HepG2 (cell line): ENCODE measurements around the gene APOL2. TPM values are rescaled to one million over a fixed set of nuclear protein-coding genes. Genes with fewer than 3 reads are reported as not detected.
A peak's percentile ranks its signal among the peaks of the same experiment; 100 is the strongest.

Experiments used
- AKAP8 ChIP-seq: sonication (generic); formaldehyde crosslinking; IDR thresholded peaks from 2 replicates; pipeline ENCODE4 v1.5.1; 2020; ENCODE audit warnings: mild to moderate bottlenecking, missing genetic modification reagents
- CBFB ChIP-seq: sonication (generic); formaldehyde crosslinking; IDR thresholded peaks from 2 replicates; pipeline ENCODE4 v1.4.0; 2020; ENCODE audit warnings: missing genetic modification reagents
- E2F2 ChIP-seq: sonication (generic); formaldehyde crosslinking; IDR thresholded peaks from 2 replicates; pipeline ENCODE4 v1.4.0; 2020; ENCODE audit warnings: missing genetic modification reagents, borderline replicate concordance
- ELF3 ChIP-seq: IDR thresholded peaks from 2 replicates; pipeline ENCODE4 v1.6.1; 2016; ENCODE audit warnings: missing genetic modification reagents, missing compliant biosample characterization
- ESRRA ChIP-seq: sonication (generic); formaldehyde crosslinking; IDR thresholded peaks from 2 replicates; pipeline ENCODE4 v1.5.1; 2020; ENCODE audit warnings: mild to moderate bottlenecking, low read depth, missing genetic modification reagents
- GTF2F1 ChIP-seq: fragments of 150-350 bp; IDR thresholded peaks from 2 replicates; pipeline ENCODE4 v1.6.1; 2014; ENCODE audit warnings: low read length
- MBNL3 ChIP-seq: fragments of 250-450 bp; sonication (Bioruptor Pico); conservative IDR thresholded peaks from 2 replicates; pipeline ENCODE4 v1.8.0; 2022; ENCODE audit warnings: mild to moderate bottlenecking, inconsistent platforms
- MZF1 ChIP-seq: sonication (generic); formaldehyde crosslinking; IDR thresholded peaks from 2 replicates; pipeline ENCODE4 v1.8.1; 2023; ENCODE audit warnings: mild to moderate bottlenecking, missing genetic modification reagents, borderline replicate concordance
- NFYC ChIP-seq: IDR thresholded peaks from 2 replicates; pipeline ENCODE4 v1.6.1; 2016; ENCODE audit warnings: missing genetic modification reagents, missing compliant biosample characterization
- NR2F2 ChIP-seq: IDR thresholded peaks from 2 replicates; pipeline ENCODE4 v1.6.1; 2012; ENCODE audit warnings: low read depth, inconsistent platforms, borderline replicate concordance
- ONECUT2 ChIP-seq: sonication (generic); formaldehyde crosslinking; IDR thresholded peaks from 2 replicates; pipeline ENCODE4 v1.4.0; 2020; ENCODE audit warnings: missing genetic modification reagents
- PATZ1 ChIP-seq: sonication (generic); formaldehyde crosslinking; IDR thresholded peaks from 2 replicates; pipeline ENCODE4 v1.4.0; 2020; ENCODE audit warnings: missing genetic modification reagents
- PPARG ChIP-seq: conservative IDR thresholded peaks from 2 replicates; pipeline ENCODE4 v1.6.1; 2016; ENCODE audit warnings: missing biosample characterization, missing genetic modification reagents
- RXRA ChIP-seq: sonication (generic); formaldehyde crosslinking; IDR thresholded peaks from 2 replicates; pipeline ENCODE4 v1.5.1; 2020; ENCODE audit warnings: missing genetic modification reagents
- SP4 ChIP-seq: sonication (generic); formaldehyde crosslinking; IDR thresholded peaks from 2 replicates; pipeline ENCODE4 v1.8.1; 2023; ENCODE audit warnings: mild to moderate bottlenecking, missing genetic modification reagents
- TCF12 ChIP-seq, 2 experiments: fragments of 450-650 bp in 1 of 2; sonication (generic) in 1 of 2; formaldehyde crosslinking in 1 of 2; IDR thresholded peaks; 2 replicates each; pipeline versions ENCODE4 v1.6.1 to v1.8.0; 2017 to 2022; ENCODE audit warnings: antibody characterized with exemption in 1 of 2, mild to moderate bottlenecking in 1 of 2, missing genetic modification reagents in 1 of 2, moderate library complexity in 1 of 2
- TGIF2 ChIP-seq: IDR thresholded peaks from 2 replicates; pipeline ENCODE4 v1.6.1; 2016; ENCODE audit warnings: control low read depth, missing compliant biosample characterization
- ZBTB43 ChIP-seq: sonication (generic); formaldehyde crosslinking; conservative IDR thresholded peaks from 2 replicates; pipeline ENCODE4 v1.4.0; 2020; ENCODE audit warnings: missing genetic modification reagents
- ZBTB7A ChIP-seq: sonication (generic); formaldehyde crosslinking; IDR thresholded peaks from 2 replicates; pipeline ENCODE4 v1.8.0; 2022; ENCODE audit warnings: mild to moderate bottlenecking, missing genetic modification reagents
- ZNF446 ChIP-seq: sonication (generic); formaldehyde crosslinking; IDR thresholded peaks from 2 replicates; pipeline ENCODE4 v1.5.0; 2020; ENCODE audit warnings: mild to moderate bottlenecking, missing genetic modification reagents
- ZNF543 ChIP-seq: sonication (generic); formaldehyde crosslinking; IDR thresholded peaks from 2 replicates; pipeline ENCODE4 v1.4.0; 2020; ENCODE audit warnings: mild to moderate bottlenecking, missing genetic modification reagents
- ZNF569 ChIP-seq: sonication (generic); formaldehyde crosslinking; IDR thresholded peaks from 2 replicates; pipeline ENCODE4 v1.5.0; 2020; ENCODE audit warnings: mild to moderate bottlenecking, missing genetic modification reagents, moderate library complexity, borderline replicate concordance
- ZNF574 ChIP-seq: sonication (generic); formaldehyde crosslinking; IDR thresholded peaks from 2 replicates; pipeline ENCODE4 v1.4.0; 2020; ENCODE audit warnings: missing genetic modification reagents
- ZNF775 ChIP-seq: sonication (generic); formaldehyde crosslinking; IDR thresholded peaks from 2 replicates; pipeline ENCODE4 v1.4.0; 2020; ENCODE audit warnings: missing genetic modification reagents, mild to moderate bottlenecking, moderate library complexity, borderline replicate concordance
- polyA plus RNA-seq, 8 experiments: library from polyadenylated mRNA; depleted of rRNA in 3 of 8; stranded (reverse) in 7 of 8; unstranded in 1 of 8; fragments of >200 nt; fragmentation: Illumina TruSeq in 4 of 8; extraction: Trizol in 4 of 8; gene quantifications; 2 replicates each; pipeline versions ENCODE4 v1.2.1 to v1.2.3, GENCODE V29; 2011 to 2016; ENCODE audit warnings: low read depth in 4 of 8, missing spikeins in 1 of 8, mixed read lengths in 1 of 8; ENCODE audit not compliant: insufficient read depth in 1 of 8
- total RNA-seq, 5 experiments: library from RNA; depleted of rRNA; stranded (reverse); fragments of >200 nt; fragmentation: Illumina TruSeq; extraction: Trizol; gene quantifications; 2 replicates each; pipeline ENCODE4 v1.2.3, GENCODE V29; 2016; ENCODE audit warnings: low read depth in 1 of 5

The APOL2 gene
- total and polyA plus RNA-seq, 2 of the 13 experiments (the other 11 are each of a cell fraction or from before 2014, with no cell fraction given): 28.7 to 51.2 TPM

GRCh38 chr22:36252754-36253522 lies 13.6 kb upstream of the APOL2 start, which contains the start of gene APOL1 (continued):
- peak; percentile 32; the same call in 1 of the 2 replicates for TF ChIP-seq ZNF574 (CRISPR knock-in tag)
- TF ChIP-seq ZNF569 (CRISPR knock-in tag): no peak
- peak; percentile 37; the same call in 1 of the 2 replicates for TF ChIP-seq ELF3 (CRISPR knock-in tag)
- TF ChIP-seq ZBTB7A: no peak
- no peak for TF ChIP-seq ZNF543 (CRISPR knock-in tag)
- no peak for TF ChIP-seq TCF12 (IDR thresholded peaks at IDR 0.05)
- TF ChIP-seq TCF12 (CRISPR knock-in tag; IDR thresholded peaks at IDR 0.05): no peak
- TF ChIP-seq ZNF775 (CRISPR knock-in tag): no peak; the same call in 1 of the 2 replicates
- TF ChIP-seq NFYC (CRISPR knock-in tag): no peak
- TF ChIP-seq ONECUT2: no peak
- TF ChIP-seq PPARG (CRISPR knock-in tag): no peak
- no peak for TF ChIP-seq GTF2F1
- 0 out of 2 replicates have a peak, but pooled peaks have one; percentile 48 for TF ChIP-seq AKAP8
- no peak for TF ChIP-seq CBFB
- peak; percentile 37; the same call in 1 of the 2 replicates for TF ChIP-seq ZNF446
- peak; percentile 73 for TF ChIP-seq PATZ1
- no peak for TF ChIP-seq SP4 (CRISPR knock-in tag)
- TF ChIP-seq ZBTB43: no peak
- no peak for TF ChIP-seq MZF1 (CRISPR knock-in tag)
- no peak for TF ChIP-seq NR2F2
- no peak for TF ChIP-seq MBNL3 (CRISPR knock-in tag)
- no peak; the same call in 1 of the 2 replicates for TF ChIP-seq TGIF2 (CRISPR knock-in tag)
- no peak for TF ChIP-seq RXRA
- TF ChIP-seq ESRRA (CRISPR knock-in tag): 0 out of 2 replicates have a peak, but pooled peaks have one; percentile 17
- TF ChIP-seq E2F2 (CRISPR knock-in tag): no peak
